ENCODE results near the gene CACTIN. TPM values are rescaled to one million over a fixed set of nuclear protein-coding genes. Genes with fewer than 3 reads are reported as not detected.

Gene CACTIN
- total RNA-seq, 1 experiment from 2014 or later: 25.1 TPM

DNA sequence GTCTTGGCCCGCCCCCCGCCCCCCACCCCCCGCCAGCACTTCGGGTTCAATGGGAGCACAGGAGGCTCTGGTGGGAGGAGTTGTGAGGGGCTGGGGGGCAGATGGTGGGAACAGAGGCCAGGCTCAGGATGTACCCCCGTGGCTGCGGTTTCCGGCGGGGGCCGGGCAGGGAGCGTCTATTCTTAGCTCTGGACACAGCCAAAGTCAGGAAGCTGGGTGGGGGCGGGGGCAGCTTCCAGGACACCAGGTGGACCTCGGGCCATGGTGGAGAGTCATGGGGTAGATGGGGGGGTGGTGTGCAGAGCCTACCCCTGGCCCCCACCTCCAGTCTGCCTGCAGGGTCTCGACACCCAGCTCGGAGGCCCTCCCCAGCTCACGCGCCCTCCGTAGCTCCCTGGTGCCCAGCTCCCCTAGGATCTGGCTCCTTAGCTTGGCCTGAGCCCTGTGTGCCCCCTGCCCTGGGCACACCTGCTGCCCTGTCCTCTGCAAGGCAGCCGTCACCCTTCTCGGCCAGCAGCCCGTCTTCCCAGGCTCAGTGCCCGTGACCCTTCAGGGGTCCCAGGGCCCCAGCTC is 17.8 kb downstream of the CACTIN start:
- no peak overlapping the region for H3K4me3 Mint-ChIP-seq (ENCODE audit: unreplicated experiment)
- no peak for DNase-seq (ENCODE audit: unreplicated experiment)
- peaks cover 4% of the 10 kb centered on the region for H3K36me3 Mint-ChIP-seq (ENCODE audit: insufficient read depth, unreplicated experiment)
- BruUV-seq (replicated peaks): no TSS peak
- H3K27me3 Mint-ChIP-seq (ENCODE audit: insufficient read depth, unreplicated experiment): no peaks in the 10 kb centered on the region
- H3K4me1 Mint-ChIP-seq (ENCODE audit: insufficient read depth, unreplicated experiment): peaks cover 9% of the 10 kb centered on the region
- POLR2A ChIA-PET: no interaction called here
- no peaks in the 10 kb centered on the region for H3K9me3 Mint-ChIP-seq (ENCODE audit: unreplicated experiment)
- no peak overlapping the region for H3K27ac Mint-ChIP-seq (ENCODE audit: low read depth, unreplicated experiment)
- intact Hi-C loops (cut with micrococcal nuclease): no loop called here
- TF ChIP-seq, protein P1, sequence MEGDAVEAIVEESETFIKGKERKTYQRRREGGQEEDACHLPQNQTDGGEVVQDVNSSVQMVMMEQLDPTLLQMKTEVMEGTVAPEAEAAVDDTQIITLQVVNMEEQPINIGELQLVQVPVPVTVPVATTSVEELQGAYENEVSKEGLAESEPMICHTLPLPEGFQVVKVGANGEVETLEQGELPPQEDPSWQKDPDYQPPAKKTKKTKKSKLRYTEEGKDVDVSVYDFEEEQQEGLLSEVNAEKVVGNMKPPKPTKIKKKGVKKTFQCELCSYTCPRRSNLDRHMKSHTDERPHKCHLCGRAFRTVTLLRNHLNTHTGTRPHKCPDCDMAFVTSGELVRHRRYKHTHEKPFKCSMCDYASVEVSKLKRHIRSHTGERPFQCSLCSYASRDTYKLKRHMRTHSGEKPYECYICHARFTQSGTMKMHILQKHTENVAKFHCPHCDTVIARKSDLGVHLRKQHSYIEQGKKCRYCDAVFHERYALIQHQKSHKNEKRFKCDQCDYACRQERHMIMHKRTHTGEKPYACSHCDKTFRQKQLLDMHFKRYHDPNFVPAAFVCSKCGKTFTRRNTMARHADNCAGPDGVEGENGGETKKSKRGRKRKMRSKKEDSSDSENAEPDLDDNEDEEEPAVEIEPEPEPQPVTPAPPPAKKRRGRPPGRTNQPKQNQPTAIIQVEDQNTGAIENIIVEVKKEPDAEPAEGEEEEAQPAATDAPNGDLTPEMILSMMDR (IDR thresholded peaks at IDR 0.05; ENCODE audit: unreplicated experiment): no peak
- CTCF ChIA-PET: interaction anchor here (0.5 to 0.6 kb wide), 2 partner anchors 307 to 372 kb away, joined by 3 to 5 read pairs; no protein-coding TSS in a partner anchor

DNA sequence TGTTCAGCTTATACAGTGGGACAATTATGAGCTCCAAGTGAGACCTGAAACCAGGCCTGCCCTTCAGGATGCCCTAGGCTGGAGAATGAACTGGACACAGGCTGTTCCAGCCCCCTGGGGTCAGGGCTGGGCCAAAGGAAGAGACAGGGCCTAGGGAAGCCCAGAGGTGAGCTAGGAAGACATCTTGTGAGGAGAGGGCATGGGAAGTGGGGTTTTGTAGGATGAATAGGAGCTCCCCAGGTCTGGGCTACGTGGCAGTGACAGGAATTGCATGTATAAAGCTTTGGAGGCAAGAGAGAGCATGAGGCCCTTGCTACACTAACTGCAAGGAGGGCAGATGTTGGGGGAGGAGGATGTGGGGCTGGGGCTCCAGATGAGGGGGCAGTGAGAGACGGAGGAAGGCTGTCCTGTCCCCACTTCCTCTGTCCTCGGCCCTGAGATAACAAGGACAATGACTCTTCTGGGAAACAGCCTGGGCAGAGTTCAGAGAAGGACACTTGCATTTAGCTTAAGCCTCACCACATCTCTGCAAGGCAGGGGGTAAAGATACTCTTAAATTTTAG is 18.4 kb downstream of the CACTIN start:
- POLR2A ChIA-PET: interaction anchor here (0.6 to 0.9 kb wide), 3 partner anchors 13 to 29 kb away, joined by 3 read pairs; no protein-coding TSS in a partner anchor
- Mint-ChIP-seq H3K9me3 (ENCODE audit: unreplicated experiment) (no peaks in the 10 kb centered on the region), H3K4me3 (ENCODE audit: unreplicated experiment) (no peak overlapping the region), H3K36me3 (ENCODE audit: insufficient read depth, unreplicated experiment) (no peaks in the 10 kb centered on the region), H3K27ac (ENCODE audit: low read depth, unreplicated experiment) (no peak overlapping the region), H3K4me1 (ENCODE audit: insufficient read depth, unreplicated experiment) (peaks cover 9% of the 10 kb centered on the region), H3K27me3 (ENCODE audit: insufficient read depth, unreplicated experiment) (no peaks in the 10 kb centered on the region)
- no TSS peak for BruUV-seq (replicated peaks)
- TF ChIP-seq, protein P1 (IDR thresholded peaks at IDR 0.05; ENCODE audit: unreplicated experiment): no peak
- no peak for DNase-seq (ENCODE audit: unreplicated experiment)
- intact Hi-C loops (cut with micrococcal nuclease): no loop called here
- CTCF ChIA-PET: interaction anchor here (0.5 to 0.8 kb wide), 5 partner anchors 22 to 372 kb away, joined by 3 to 5 read pairs (median 3); no protein-coding TSS in a partner anchor

DNA sequence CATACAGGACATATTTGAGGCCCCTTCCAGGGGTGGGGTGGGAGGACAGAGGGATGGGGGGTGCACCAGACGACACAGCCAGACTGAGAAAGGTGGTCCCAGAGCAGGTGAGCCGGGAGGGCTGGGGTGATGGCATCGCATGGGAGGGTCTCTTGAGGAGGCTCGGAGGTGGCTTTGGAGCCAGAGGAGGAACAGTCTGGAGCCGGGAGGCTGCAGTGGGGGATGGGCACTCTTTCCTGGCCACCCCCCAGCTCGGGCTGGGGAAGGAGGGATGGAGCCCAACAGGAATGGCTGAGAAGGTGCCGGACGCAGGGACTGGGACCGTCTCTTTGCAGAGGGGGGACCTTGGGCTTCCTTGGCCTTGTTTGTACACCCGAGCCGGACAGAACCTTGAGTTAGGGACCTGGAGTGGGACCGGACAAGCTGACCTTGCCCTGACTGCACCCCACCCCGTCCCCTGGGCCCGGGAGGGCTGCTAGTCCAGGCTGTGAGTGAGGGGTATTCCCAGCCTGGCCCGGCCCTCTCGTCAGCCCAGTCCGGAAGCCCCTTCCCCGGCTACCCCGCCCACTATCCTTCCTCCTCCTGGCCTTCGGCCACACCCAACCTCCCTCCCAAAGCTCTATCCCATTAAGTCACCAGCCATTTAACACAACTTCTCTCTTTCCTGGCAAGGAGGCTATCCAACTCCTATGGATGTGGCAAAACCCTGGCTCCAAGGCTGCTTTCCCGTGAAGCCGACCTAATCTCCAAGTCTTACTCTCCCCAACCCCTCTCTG is 19.1 kb downstream of the CACTIN start:
- H3K4me3 Mint-ChIP-seq (ENCODE audit: unreplicated experiment): no peak overlapping the region
- no peaks in the 10 kb centered on the region for H3K27me3 Mint-ChIP-seq (ENCODE audit: insufficient read depth, unreplicated experiment)
- no TSS peak for BruUV-seq (replicated peaks)
- H3K9me3 Mint-ChIP-seq (ENCODE audit: unreplicated experiment): no peaks in the 10 kb centered on the region
- intact Hi-C loops (cut with micrococcal nuclease): no loop called here
- DNase-seq (ENCODE audit: unreplicated experiment): no peak
- TF ChIP-seq, protein P1 (IDR thresholded peaks at IDR 0.05; ENCODE audit: unreplicated experiment): no peak
- H3K36me3 Mint-ChIP-seq (ENCODE audit: insufficient read depth, unreplicated experiment): no peaks in the 10 kb centered on the region
- ChIA-PET POLR2A (interaction anchor here (0.6 to 0.9 kb wide), 3 partner anchors 14 to 29 kb away, joined by 3 read pairs; no protein-coding TSS in a partner anchor), CTCF (interaction anchor here (0.6 to 0.8 kb wide), 3 partner anchors 21 to 302 kb away, joined by 3 read pairs; no protein-coding TSS in a partner anchor)
- H3K27ac Mint-ChIP-seq (ENCODE audit: low read depth, unreplicated experiment): no peak overlapping the region
- H3K4me1 Mint-ChIP-seq (ENCODE audit: insufficient read depth, unreplicated experiment): peaks cover 9% of the 10 kb centered on the region

DNA sequence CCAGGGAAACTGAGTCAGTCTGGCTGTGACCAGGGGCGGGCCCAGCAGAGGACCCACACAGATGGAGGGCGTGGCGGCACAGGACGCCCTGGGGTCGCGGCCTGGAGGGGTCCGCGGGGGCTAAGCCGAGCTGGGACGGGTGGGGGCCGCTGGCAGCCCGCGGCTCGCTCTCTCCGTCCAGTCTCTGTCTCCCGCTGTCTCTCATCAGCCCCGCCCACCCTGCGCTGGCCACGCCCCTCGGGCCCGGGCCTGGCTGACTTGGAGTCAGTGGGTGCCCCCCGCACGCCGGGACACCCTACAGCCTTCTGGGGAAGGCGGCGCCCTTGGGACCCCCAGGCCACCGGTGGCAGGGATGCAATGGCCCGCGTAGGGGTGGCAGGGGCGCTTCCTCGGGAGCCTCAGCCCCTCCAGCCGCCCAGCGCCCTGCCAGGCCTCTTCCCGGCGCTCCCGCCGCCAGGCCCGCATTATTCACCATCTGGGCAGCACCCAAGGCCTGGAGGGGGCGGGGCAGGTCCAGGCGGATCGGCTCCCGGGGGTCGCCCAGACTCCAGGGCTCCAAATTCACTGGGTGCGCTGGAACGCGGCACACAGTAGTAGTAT is 19.8 kb downstream of the CACTIN start, which contains the start of gene TBXA2R:
Gene TBXA2R (minus strand): TSS at position 186 of the 600 bp plus-strand sequence. CDS start 6,241 bp downstream, outside the sequence.
- BruUV-seq (replicated peaks): no TSS peak
- POLR2A ChIA-PET: no interaction called here

More for the DNA sequence above, 19.8 kb downstream of the CACTIN start, which contains the start of gene TBXA2R:
- H3K36me3 Mint-ChIP-seq (ENCODE audit: insufficient read depth, unreplicated experiment): no peaks in the 10 kb centered on the region
- DNase-seq (ENCODE audit: unreplicated experiment): peak; percentile 37
- no peak within 1 kb of the TSS for H3K4me3 Mint-ChIP-seq (ENCODE audit: unreplicated experiment)
- peaks cover 9% of the 10 kb centered on the region for H3K4me1 Mint-ChIP-seq (ENCODE audit: insufficient read depth, unreplicated experiment)
- no peaks in the 10 kb centered on the region for H3K27me3 Mint-ChIP-seq (ENCODE audit: insufficient read depth, unreplicated experiment)
- TF ChIP-seq, protein P1 (IDR thresholded peaks at IDR 0.05; ENCODE audit: unreplicated experiment): no peak
- H3K27ac Mint-ChIP-seq (ENCODE audit: low read depth, unreplicated experiment): no peak within 1 kb of the TSS
- no peaks in the 10 kb centered on the region for H3K9me3 Mint-ChIP-seq (ENCODE audit: unreplicated experiment)
- CTCF ChIA-PET: no interaction called here
- intact Hi-C loops (cut with micrococcal nuclease): no loop called here
